ENCODE data around the gene CFAP99. TPM values are rescaled to one million over a fixed set of nuclear protein-coding genes. Genes with fewer than 3 reads are reported as not detected.

Gene CFAP99
- total and polyA plus RNA-seq, 2 of the 8 experiments (the other 6 are each of a cell fraction or from before 2014, with no cell fraction given), result not detected

- Histone ChIP-seq H4K91ac (replicated peaks; ENCODE audit: insufficient read length, low read length) (no peak overlapping the region), H3K9me3 (ENCODE audit: insufficient read depth in 2 of 2, low read depth in 1 of 2, low read length in 1 of 2) (0 out of 4 replicates have a peak, but pooled peaks cover 0 to under 1% of the 10 kb centered on the region in 2 experiments), H2AK5ac (ENCODE audit: low read depth, low read length) (no peak overlapping the region), H3K4ac (replicated peaks; ENCODE audit: insufficient read length, low read depth, low read length) (no peak overlapping the region), H3K27ac (ENCODE audit: low read depth, low read length) (no peak overlapping the region), H3K36me3 (ENCODE audit: control insufficient read depth in 2 of 4, insufficient read depth in 4 of 4, low read length in 3 of 4) (no peaks in the 10 kb centered on the region), H2BK5ac (ENCODE audit: low read depth, low read length) (no peak overlapping the region), H4K8ac (ENCODE audit: extremely low read depth, insufficient read depth, low read length) (no peak overlapping the region), H2AFZ (ENCODE audit: low read length) (no peak overlapping the region), H2BK15ac (ENCODE audit: low read length) (no peak overlapping the region), H3K27me3 (replicated peaks in 1 of 4; ENCODE audit: control insufficient read depth in 3 of 4, extremely low read depth in 1 of 4, insufficient read depth in 3 of 4, low read length in 3 of 4) (no peaks in the 10 kb centered on the region), H3K4me1 (replicated peaks in 1 of 4; ENCODE audit: control insufficient read depth in 3 of 4, insufficient read depth in 4 of 4, low read length in 3 of 4) (no peaks in the 10 kb centered on the region), H4K20me1 (replicated peaks in 1 of 2; ENCODE audit: control insufficient read depth in 1 of 2, insufficient read depth in 2 of 2, low read length in 2 of 2) (no peaks in the 10 kb centered on the region), H3K79me2 (ENCODE audit: control insufficient read depth in 1 of 2, insufficient read depth in 2 of 2, low read length in 2 of 2) (no peaks in the 10 kb centered on the region), H2BK120ac (replicated peaks; ENCODE audit: low read depth, low read length) (no peak overlapping the region), H3K4me3 (ENCODE audit: extremely low read depth in 1 of 4, insufficient read depth in 2 of 4, low read depth in 3 of 4, low read length in 4 of 4) (no peak overlapping the region), H3K18ac (ENCODE audit: extremely low read depth, low read length) (no peak overlapping the region), H3K23ac (ENCODE audit: insufficient read length) (no peak overlapping the region), H3K23me2 (ENCODE audit: low read depth, low read length) (no peaks in the 10 kb centered on the region), H2BK12ac (ENCODE audit: low read depth, low read length) (no peak overlapping the region), H3K56ac (replicated peaks; ENCODE audit: insufficient read length, low read depth, low read length) (no peak overlapping the region), H3K9ac (replicated peaks in 1 of 4; ENCODE audit: extremely low read depth in 1 of 4, low read depth in 3 of 4, low read length in 3 of 4) (no peak overlapping the region), H3K14ac (ENCODE audit: insufficient read length) (no peak overlapping the region), H4K5ac (ENCODE audit: insufficient read length, low read depth, low read length) (no peak overlapping the region), H3K4me2 (ENCODE audit: insufficient read depth in 1 of 2, low read depth in 2 of 2, low read length in 2 of 2) (no peak overlapping the region), H3K79me1 (ENCODE audit: low read depth, low read length) (no peaks in the 10 kb centered on the region), H2BK20ac (ENCODE audit: low read length) (no peak overlapping the region)
- ChIA-PET POLR2A (ENCODE audit: partially characterized antibody) (no interaction called here), CTCF (ENCODE audit: partially characterized antibody) (interaction anchor here (1.5 kb wide), 1 partner anchor 10 kb away, joined by 3 read pairs; no protein-coding TSS in a partner anchor)
- FAIRE-seq, result no peak
- WGBS, 2 experiments (ENCODE audit: extremely low coverage in 1 of 2, insufficient coverage in 1 of 2, insufficient read length in 1 of 2, insufficient replicate concordance in 2 of 2, low coverage in 1 of 2, low lambda C conversion rate in 2 of 2, missing lambda C conversion rate in 1 of 2), result 61% methylated on average over 3 of the region's 3 CpGs; no CpG with 5 or more reads in 1 of the 2 experiments
- TF ChIP-seq SP4 (IDR thresholded peaks at IDR 0.05; ENCODE audit: low read length), result no peak
- TF ChIP-seq POLR2A (IDR thresholded peaks at IDR 0.05; ENCODE audit: control extremely low read depth in 1 of 2, low read depth in 2 of 2, low read length in 2 of 2), result no peak
- TF ChIP-seq SP1 (IDR thresholded peaks at IDR 0.05; ENCODE audit: low read depth, low read length), result no peak
- no peak for TF ChIP-seq RFX5 (IDR thresholded peaks at IDR 0.05; ENCODE audit: borderline replicate concordance, low read depth, low read length)
- TF ChIP-seq JUND (IDR thresholded peaks at IDR 0.05; ENCODE audit: low read length), result no peak
- no peak for TF ChIP-seq KDM4A (IDR thresholded peaks at IDR 0.05; ENCODE audit: low read depth, low read length, severe bottlenecking)
- TF ChIP-seq TAF1 (IDR thresholded peaks at IDR 0.05; ENCODE audit: low read depth, low read length), result no peak
- no peak for TF ChIP-seq NRF1 (IDR thresholded peaks at IDR 0.05; ENCODE audit: low read depth, low read length)
- no peak for TF ChIP-seq E2F6 (IDR thresholded peaks at IDR 0.05)
- no peak for TF ChIP-seq BACH1 (IDR thresholded peaks at IDR 0.05; ENCODE audit: low read length)
- TF ChIP-seq RXRA (IDR thresholded peaks at IDR 0.05; ENCODE audit: insufficient read depth, low read depth, low read length), result no peak
- TF ChIP-seq ZNF274 (IDR thresholded peaks at IDR 0.05; ENCODE audit: borderline replicate concordance, extremely low read depth, low read length), result no peak
- no peak for TF ChIP-seq ASH2L (IDR thresholded peaks at IDR 0.05; ENCODE audit: low read length)
- TF ChIP-seq SIX5 (IDR thresholded peaks at IDR 0.05; ENCODE audit: low read depth, low read length), result no peak
- no peak for DNase-seq (ENCODE audit: low read depth in 1 of 2, low spot score in 2 of 2)
Observed at GRCh38 chr4:2378898-2379297, 39.9 kb upstream of the CFAP99 start.

All from H1 (cell line).